HCT116 (cell line): Measurements from ENCODE around the gene ZDHHC19. TPM values are rescaled to one million over a fixed set of nuclear protein-coding genes. Genes with fewer than 3 reads are reported as not detected.
"Not testable (repeated sequence)": the region's sequence is repeated elsewhere in the genome, so short reads cannot be mapped to it uniquely, and the experiment has no call there.

Experiments used
- ATAC-seq: fragments of 200-7000 bp; cut with Tn5 transposase; 2 replicates; pipeline ENCODE4 v1.9.1; 2020; ENCODE audit warnings: mild to moderate bottlenecking, moderate library complexity
- BruUV-seq: library from RNA; stranded (reverse); fragments of 400-500 nt; replicated peaks from 2 replicates; lab custom pipeline; 2021; lab: Mats Ljungman, UMichigan
- CTCF ChIA-PET: fragments of 300-600 bp; sonication (Branson Sonifier 250); formaldehyde crosslinking; loops from one replicate; lab custom pipeline; 2021; ENCODE audit warnings: antibody characterized with exemption; lab: Charles Lee
- POLR2A ChIA-PET: fragments of 300-600, 350-600 bp; sonication (Branson Sonifier 250); formaldehyde crosslinking; loops from one replicate; lab custom pipeline; 2021; ENCODE audit warnings: antibody characterized with exemption; lab: Charles Lee
- RAD21 ChIA-PET, 2 experiments: fragments of 300-600 bp; sonication (Branson Sonifier 250); formaldehyde crosslinking; loops; one replicate each; lab custom pipeline; 2023; ENCODE audit warnings: low total read pairs in 2 of 2; ENCODE audit not compliant: uncharacterized antibody in 2 of 2, unreplicated experiment in 2 of 2, low non-redundant PET in 1 of 2; lab: Charles Lee
- DNase-seq: peaks from one replicate; pipeline ENCODE4 v3.0.0-alpha.2; 2010; ENCODE audit warnings: low read depth, low spot score
- H2AFZ ChIP-seq: fragments of 200-600 bp; shearing (Covaris generic), sonication (generic); 2 replicates; pipeline ENCODE4 v1.6.1; 2017; ENCODE audit warnings: low read depth, mixed run types, mixed read lengths, antibody characterized with exemption, low read length; ENCODE audit not compliant: poor library complexity, severe bottlenecking
- H3K27ac ChIP-seq: 2 replicates; pipeline ENCODE4 v1.5.1; 2012; ENCODE audit warnings: low read depth, low read length
- H3K27me3 ChIP-seq: fragments of 200-600 bp; sonication (generic); 2 replicates; pipeline ENCODE4 v1.6.1; 2016; ENCODE audit warnings: mixed run types, low read length, mixed read lengths; ENCODE audit not compliant: insufficient read depth
- H3K36me3 ChIP-seq, 2 experiments: fragments of 200-500 bp in 1 of 2; fragments of 200-600 bp in 1 of 2; sonication (Bioruptor generic) in 1 of 2; sonication (generic) in 1 of 2; 2 replicates each; pipeline versions ENCODE4 v1.5.1 to v1.6.1; 2014 to 2016; ENCODE audit warnings: low read length in 2 of 2, inconsistent platforms in 1 of 2, mixed read lengths in 1 of 2, mixed run types in 1 of 2; ENCODE audit not compliant: insufficient read depth in 2 of 2, control insufficient read depth in 1 of 2
- H3K4me1 ChIP-seq, 2 experiments: fragments of 200-600 bp in 1 of 2; sonication (generic) in 1 of 2; 2 replicates each; pipeline versions ENCODE4 v1.5.1 to v1.6.1; 2012 to 2017; ENCODE audit warnings: low read length in 2 of 2, inconsistent platforms in 1 of 2, mild to moderate bottlenecking in 1 of 2, mixed read lengths in 1 of 2, mixed run types in 1 of 2, moderate library complexity in 1 of 2; ENCODE audit not compliant: insufficient read depth in 2 of 2, control insufficient read depth in 1 of 2
- H3K4me2 ChIP-seq: fragments of 200-600 bp; sonication (generic); 2 replicates; pipeline ENCODE4 v1.6.1; 2017; ENCODE audit warnings: mixed run types, low read length, mixed read lengths
- H3K4me3 ChIP-seq, 2 experiments: fragments of 200-600 bp in 1 of 2; sonication (generic) in 1 of 2; replicated peaks in 1 of 2; 2 replicates each; pipeline ENCODE4 v1.5.1; 2011 to 2016; ENCODE audit warnings: low read length in 2 of 2, control low read depth in 1 of 2, low read depth in 1 of 2, mild to moderate bottlenecking in 1 of 2, mixed read lengths in 1 of 2, mixed run types in 1 of 2
- H3K79me2 ChIP-seq: fragments of 200-600 bp; sonication (generic); 2 replicates; pipeline ENCODE4 v1.6.1; 2017; ENCODE audit warnings: mild to moderate bottlenecking, mixed run types, low read length, moderate library complexity, mixed read lengths; ENCODE audit not compliant: insufficient read depth
- H3K9ac ChIP-seq: fragments of 200-600 bp; sonication (generic); 2 replicates; pipeline ENCODE4 v1.6.1; 2016; ENCODE audit warnings: low read length, mixed read lengths
- H3K9me2 ChIP-seq: fragments of 200-600 bp; sonication (generic), shearing (Covaris generic); 2 replicates; pipeline ENCODE4 v1.6.1; 2017; ENCODE audit warnings: mixed run types, mild to moderate bottlenecking, moderate library complexity; ENCODE audit not compliant: insufficient read depth
- H3K9me3 ChIP-seq, 2 experiments: fragments of 200-500 bp in 1 of 2; fragments of 200-600 bp in 1 of 2; sonication (Bioruptor generic) in 1 of 2; sonication (generic) in 1 of 2; 2 replicates each; pipeline ENCODE4 v1.6.1; 2014 to 2017; ENCODE audit warnings: low read length in 2 of 2, mixed read lengths in 2 of 2, inconsistent platforms in 1 of 2, low read depth in 1 of 2, mild to moderate bottlenecking in 1 of 2, mixed run types in 1 of 2, moderate library complexity in 1 of 2; ENCODE audit not compliant: control insufficient read depth in 1 of 2, insufficient read depth in 1 of 2
- H4K20me1 ChIP-seq: fragments of 200-600 bp; sonication (generic), shearing (Covaris generic); 2 replicates; pipeline ENCODE4 v1.6.1; 2017; ENCODE audit warnings: mixed run types, mild to moderate bottlenecking, moderate library complexity; ENCODE audit not compliant: insufficient read depth
- CBX3 ChIP-seq: IDR thresholded peaks from 2 replicates; pipeline ENCODE4 v1.6.1; 2012; ENCODE audit warnings: low read depth
- CEBPB ChIP-seq: IDR thresholded peaks from 2 replicates; pipeline ENCODE4 v1.6.1; 2012; ENCODE audit warnings: low read depth
- EGR1 ChIP-seq: IDR thresholded peaks from 2 replicates; pipeline ENCODE4 v1.6.1; 2012; ENCODE audit warnings: low read depth
- EZH2phosphoT487 ChIP-seq: fragments of 200-600 bp; IDR thresholded peaks from 2 replicates; pipeline ENCODE4 v1.6.1; 2018; ENCODE audit warnings: antibody characterized with exemption, borderline replicate concordance
- POLR2A ChIP-seq: IDR thresholded peaks from 2 replicates; pipeline ENCODE4 v1.7.0; 2011; ENCODE audit warnings: borderline replicate concordance; ENCODE audit not compliant: insufficient read depth, insufficient read length; ENCODE audit errors: extremely low read depth
- RAD21 ChIP-seq: IDR thresholded peaks from 2 replicates; pipeline ENCODE4 v1.6.1; 2012; ENCODE audit warnings: low read depth, mild to moderate bottlenecking
- REST ChIP-seq: IDR thresholded peaks from 2 replicates; pipeline ENCODE4 v1.6.1; 2012; ENCODE audit warnings: low read depth
- SIN3A ChIP-seq: IDR thresholded peaks from 2 replicates; pipeline ENCODE4 v1.6.1; 2012; ENCODE audit warnings: low read depth
- SRF ChIP-seq: IDR thresholded peaks from 2 replicates; pipeline ENCODE4 v1.6.1; 2012; ENCODE audit warnings: low read depth
- intact Hi-C: fragments of 100-400 bp; cut with micrococcal nuclease; formaldehyde crosslinking; loops from 2 replicates; pipeline ENCODE4 v1.10.0; 2022
- total RNA-seq: library from RNA; stranded (reverse); gene quantifications from one replicate; pipeline ENCODE4 v1.2.1, GENCODE V29; 2021; ENCODE audit not compliant: unreplicated experiment
- TF ChIP-seq, protein P1 (sequence below): IDR thresholded peaks from 2 replicates; pipeline ENCODE4 v1.6.1; 2012

Gene ZDHHC19
- total RNA-seq, 1 experiment from 2014 or later: not detected

GRCh38 chr3:196174652-196175051 lies 36.5 kb downstream of the ZDHHC19 start:
- Histone ChIP-seq H4K20me1 (no peaks in the 10 kb centered on the region), H3K79me2 (no peaks in the 10 kb centered on the region), H3K9me3 (no peaks in the 10 kb centered on the region), H3K36me3 (no peaks in the 10 kb centered on the region), H3K9ac (no peak overlapping the region), H3K27me3 (no peaks in the 10 kb centered on the region)
- POLR2A ChIA-PET: no interaction called here
- RAD21 ChIA-PET: no interaction called here
- CTCF ChIA-PET: no interaction called here
- TF ChIP-seq REST: no peak
- no peak for TF ChIP-seq SRF
- no peak for TF ChIP-seq POLR2A
- TF ChIP-seq SIN3A: no peak
- TF ChIP-seq, protein P1, sequence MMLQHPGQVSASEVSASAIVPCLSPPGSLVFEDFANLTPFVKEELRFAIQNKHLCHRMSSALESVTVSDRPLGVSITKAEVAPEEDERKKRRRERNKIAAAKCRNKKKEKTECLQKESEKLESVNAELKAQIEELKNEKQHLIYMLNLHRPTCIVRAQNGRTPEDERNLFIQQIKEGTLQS: no peak
- no peak for TF ChIP-seq EZH2phosphoT487
- TF ChIP-seq EGR1: no peak
- TF ChIP-seq RAD21: no peak
- TF ChIP-seq CBX3: no peak
- no peak for TF ChIP-seq CEBPB
- TF ChIP-seq, all 23 proteins: peak for 0
- DNase-seq: no peak
- H3K4me1 ChIP-seq: no peaks in the 10 kb centered on the region
- ATAC-seq: no peak
- intact Hi-C loops: no loop called here
- H3K27ac ChIP-seq: no peak overlapping the region
- BruUV-seq: no TSS peak
- H3K4me2 ChIP-seq: no peak overlapping the region
- no peak overlapping the region for H3K4me3 ChIP-seq
- H2AFZ ChIP-seq: no peak overlapping the region
- H3K9me2 ChIP-seq: no peaks in the 10 kb centered on the region

DNA sequence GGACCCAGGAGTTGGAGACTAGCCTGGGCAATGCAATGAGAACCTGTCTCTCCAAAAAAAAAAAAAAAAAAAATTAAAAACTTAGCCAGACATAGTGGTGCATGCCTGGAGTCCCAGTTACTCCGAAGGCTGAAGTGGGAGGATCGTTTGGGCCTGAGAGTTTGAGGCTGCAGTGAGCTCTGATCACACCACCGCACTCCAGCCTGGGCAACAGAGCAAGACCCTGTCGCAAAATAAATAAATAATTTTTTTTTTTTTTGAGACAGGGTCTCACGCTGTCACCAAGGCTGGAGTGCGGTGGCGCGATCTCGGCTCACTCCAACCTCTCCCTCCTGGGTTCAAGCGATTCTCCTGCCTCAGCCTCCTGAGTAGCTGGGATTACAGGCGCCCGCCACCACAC lies 40.9 kb downstream of the ZDHHC19 start:
- POLR2A ChIA-PET, H3K27ac ChIP-seq, H3K9me3 ChIP-seq, H3K4me1 ChIP-seq, H3K9ac ChIP-seq, H3K9me2 ChIP-seq, BruUV-seq, H3K4me2 ChIP-seq, H3K4me3 ChIP-seq, H3K36me3 ChIP-seq, H2AFZ ChIP-seq, H3K79me2 ChIP-seq, intact Hi-C loops, RAD21 ChIA-PET, CTCF ChIA-PET, DNase-seq, H4K20me1 ChIP-seq, ATAC-seq, H3K27me3 ChIP-seq: not testable (repeated sequence)
